Caco-2 (cell line): ENCODE data around the gene ZNF419. TPM values are rescaled to one million over a fixed set of nuclear protein-coding genes. Genes with fewer than 3 reads are reported as not detected.

Experiments used
- BruUV-seq: library from RNA; stranded (reverse); fragments of 400-500 nt; replicated peaks from 2 replicates; lab custom pipeline; 2021; lab: Mats Ljungman, UMichigan
- CTCF ChIA-PET: fragments of 300-600 bp; sonication (Branson Sonifier 250); formaldehyde crosslinking; loops from one replicate; lab custom pipeline; 2022; ENCODE audit warnings: antibody characterized with exemption; lab: Charles Lee
- POLR2A ChIA-PET: fragments of 300-600 bp; sonication (Branson Sonifier 250); formaldehyde crosslinking; loops from one replicate; lab custom pipeline; 2022; ENCODE audit warnings: antibody characterized with exemption; lab: Charles Lee
- DNase-seq, 2 experiments: peaks; one replicate each; pipeline versions ENCODE4 v3.0.0 to v3.0.0-alpha.2; 2020 to 2022
- H3K27me3 ChIP-seq: replicated peaks from 2 replicates; pipeline ENCODE4 v1.6.0; 2011; ENCODE audit warnings: low read length; ENCODE audit not compliant: control insufficient read depth, insufficient read depth
- H3K36me3 ChIP-seq: 2 replicates; pipeline ENCODE4 v1.5.1; 2011; ENCODE audit warnings: low read length; ENCODE audit not compliant: control insufficient read depth, insufficient read depth
- H3K4me1 ChIP-seq: fragments of 250-450 bp; sonication (Bioruptor Pico); 2 replicates; pipeline ENCODE4 v1.5.1; 2020; ENCODE audit warnings: mild to moderate bottlenecking
- H3K4me3 ChIP-seq: 2 replicates; pipeline ENCODE4 v1.5.1; 2011; ENCODE audit warnings: low read depth, mild to moderate bottlenecking, control low read depth, low read length
- H3K9me3 ChIP-seq: fragments of 250-450 bp; sonication (Bioruptor Pico); 2 replicates; pipeline ENCODE4 v1.5.1; 2020; ENCODE audit warnings: mild to moderate bottlenecking, moderate library complexity
- H3K27ac Mint-ChIP-seq: one replicate; pipeline ENCODE4 v1.8.0; 2022; ENCODE audit warnings: mixed read lengths; ENCODE audit not compliant: unreplicated experiment
- H3K27me3 Mint-ChIP-seq: one replicate; pipeline ENCODE4 v1.8.0; 2022; ENCODE audit warnings: mixed read lengths; ENCODE audit not compliant: insufficient read depth, unreplicated experiment
- H3K36me3 Mint-ChIP-seq: one replicate; pipeline ENCODE4 v1.8.0; 2022; ENCODE audit warnings: mild to moderate bottlenecking, mixed read lengths; ENCODE audit not compliant: insufficient read depth, unreplicated experiment
- H3K4me1 Mint-ChIP-seq: one replicate; pipeline ENCODE4 v1.8.0; 2022; ENCODE audit warnings: low read depth, mixed read lengths; ENCODE audit not compliant: unreplicated experiment
- H3K4me3 Mint-ChIP-seq: one replicate; pipeline ENCODE4 v1.8.0; 2022; ENCODE audit warnings: mild to moderate bottlenecking, moderate library complexity, mixed read lengths; ENCODE audit not compliant: unreplicated experiment
- H3K9me3 Mint-ChIP-seq: one replicate; pipeline ENCODE4 v1.8.0; 2022; ENCODE audit warnings: mixed read lengths; ENCODE audit not compliant: unreplicated experiment
- intact Hi-C: fragments of 100-400 bp; cut with micrococcal nuclease; formaldehyde crosslinking; loops from one replicate; pipeline ENCODE4 v1.10.0; 2022; ENCODE audit not compliant: unreplicated experiment
- total RNA-seq: library from RNA; stranded (reverse); gene quantifications from 2 replicates; pipeline ENCODE4 v1.2.3, GENCODE V29; 2022
- TF ChIP-seq, protein P1 (sequence below), 2 experiments: fragments of 200-600 bp in 1 of 2; IDR thresholded peaks; 1 replicate in 1 of 2; 2 replicates in 1 of 2; pipeline versions ENCODE4 v1.5.1 to v1.8.0; 2011 to 2022; ENCODE audit warnings: antibody characterized with exemption in 1 of 2, control low read depth in 1 of 2, inconsistent platforms in 1 of 2, low read depth in 1 of 2, low read length in 1 of 2, mild to moderate bottlenecking in 1 of 2, moderate library complexity in 1 of 2; ENCODE audit not compliant: insufficient read depth in 1 of 2, severe bottlenecking in 1 of 2, unreplicated experiment in 1 of 2

ZNF419 gene
- total RNA-seq, 1 experiment from 2014 or later, result 16.9 TPM

DNA sequence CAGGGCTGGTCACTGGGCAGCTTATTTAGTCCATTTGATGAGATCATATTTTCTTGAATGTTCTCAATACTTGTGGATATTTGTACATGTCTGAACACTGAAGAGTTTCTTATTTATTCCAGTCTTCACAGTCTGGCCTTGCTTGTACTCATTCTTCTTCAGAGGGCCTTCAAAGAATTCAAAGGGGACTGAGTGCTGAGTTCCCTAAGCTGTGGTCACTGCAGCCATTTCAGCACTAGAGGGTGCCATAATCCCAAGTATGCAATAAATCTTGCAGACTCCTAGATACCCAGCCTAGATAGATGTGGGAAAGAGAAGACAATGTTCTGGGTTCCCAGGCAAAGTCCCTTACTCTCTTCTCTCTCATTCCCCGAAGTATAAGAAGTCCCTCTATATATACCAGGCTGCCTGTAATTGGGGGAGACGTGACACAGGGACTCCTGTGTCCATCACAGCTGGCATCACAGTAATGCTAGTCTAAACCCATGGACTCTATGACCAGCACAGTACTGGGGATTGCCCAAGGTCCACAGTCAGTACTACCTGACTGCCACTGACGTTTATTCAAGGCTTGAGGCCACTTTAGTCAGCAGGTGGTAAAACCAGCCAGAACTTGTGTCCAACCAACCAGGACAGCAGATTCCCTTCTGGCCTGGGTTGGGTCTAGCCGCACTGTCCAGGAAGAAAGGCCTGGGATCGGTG lies 21.7 kb upstream of the ZNF419 start:
- Mint-ChIP-seq H3K4me3 (no peak overlapping the region), H3K27ac (no peak overlapping the region), H3K36me3 (no peaks in the 10 kb centered on the region), H3K4me1 (no peaks in the 10 kb centered on the region), H3K9me3 (peaks cover 70% of the 10 kb centered on the region), H3K27me3 (no peaks in the 10 kb centered on the region)
- BruUV-seq, result no TSS peak
- Histone ChIP-seq H3K4me3 (no peak overlapping the region), H3K4me1 (no peaks in the 10 kb centered on the region), H3K36me3 (no peaks in the 10 kb centered on the region), H3K27me3 (no peaks in the 10 kb centered on the region), H3K9me3 (peaks cover 9% of the 10 kb centered on the region)
- ChIA-PET CTCF (no interaction called here), POLR2A (no interaction called here)
- TF ChIP-seq, protein P1, sequence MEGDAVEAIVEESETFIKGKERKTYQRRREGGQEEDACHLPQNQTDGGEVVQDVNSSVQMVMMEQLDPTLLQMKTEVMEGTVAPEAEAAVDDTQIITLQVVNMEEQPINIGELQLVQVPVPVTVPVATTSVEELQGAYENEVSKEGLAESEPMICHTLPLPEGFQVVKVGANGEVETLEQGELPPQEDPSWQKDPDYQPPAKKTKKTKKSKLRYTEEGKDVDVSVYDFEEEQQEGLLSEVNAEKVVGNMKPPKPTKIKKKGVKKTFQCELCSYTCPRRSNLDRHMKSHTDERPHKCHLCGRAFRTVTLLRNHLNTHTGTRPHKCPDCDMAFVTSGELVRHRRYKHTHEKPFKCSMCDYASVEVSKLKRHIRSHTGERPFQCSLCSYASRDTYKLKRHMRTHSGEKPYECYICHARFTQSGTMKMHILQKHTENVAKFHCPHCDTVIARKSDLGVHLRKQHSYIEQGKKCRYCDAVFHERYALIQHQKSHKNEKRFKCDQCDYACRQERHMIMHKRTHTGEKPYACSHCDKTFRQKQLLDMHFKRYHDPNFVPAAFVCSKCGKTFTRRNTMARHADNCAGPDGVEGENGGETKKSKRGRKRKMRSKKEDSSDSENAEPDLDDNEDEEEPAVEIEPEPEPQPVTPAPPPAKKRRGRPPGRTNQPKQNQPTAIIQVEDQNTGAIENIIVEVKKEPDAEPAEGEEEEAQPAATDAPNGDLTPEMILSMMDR (IDR thresholded peaks at IDR 0.05; ENCODE audit: insufficient read depth in 1 of 2, low read depth in 1 of 2, low read length in 1 of 2, severe bottlenecking in 1 of 2, unreplicated experiment in 1 of 2), result peak; percentile 54 to 78
- DNase-seq, result peak; percentile 43 to 69
- intact Hi-C loops, result loop anchor here (1.0 kb wide), 1 partner anchor 437 kb away; no protein-coding TSS in a partner anchor

- TF ChIP-seq, protein P1 (IDR thresholded peaks at IDR 0.05; ENCODE audit: insufficient read depth in 1 of 2, low read depth in 1 of 2, low read length in 1 of 2, severe bottlenecking in 1 of 2, unreplicated experiment in 1 of 2), result no peak
- Mint-ChIP-seq H3K4me3 (no peak overlapping the region), H3K27me3 (no peaks in the 10 kb centered on the region), H3K9me3 (peaks cover 72% of the 10 kb centered on the region), H3K27ac (no peak overlapping the region), H3K4me1 (no peaks in the 10 kb centered on the region), H3K36me3 (no peaks in the 10 kb centered on the region)
- no peaks in the 10 kb centered on the region for H3K36me3 ChIP-seq
- no TSS peak for BruUV-seq
- H3K27me3 ChIP-seq, result no peaks in the 10 kb centered on the region
- H3K4me3 ChIP-seq, result no peak overlapping the region
- H3K4me1 ChIP-seq, result no peaks in the 10 kb centered on the region
- ChIA-PET POLR2A (no interaction called here), CTCF (no interaction called here)
- intact Hi-C loops, result no loop called here
- peaks cover 10% of the 10 kb centered on the region for H3K9me3 ChIP-seq
- no peak for DNase-seq
Observed at GRCh38 chr19:57466489-57466888, 21.1 kb upstream of the ZNF419 start.

- peaks cover 33% of the 10 kb centered on the region for H3K9me3 ChIP-seq
- no peaks in the 10 kb centered on the region for H3K27me3 ChIP-seq
- Mint-ChIP-seq H3K9me3 (peaks cover 63% of the 10 kb centered on the region), H3K4me1 (no peaks in the 10 kb centered on the region), H3K27me3 (no peaks in the 10 kb centered on the region), H3K4me3 (no peak overlapping the region), H3K27ac (no peak overlapping the region), H3K36me3 (peaks cover 8% of the 10 kb centered on the region)
- no peaks in the 10 kb centered on the region for H3K4me1 ChIP-seq
- intact Hi-C loops, result no loop called here
- POLR2A ChIA-PET, result no interaction called here
- DNase-seq, result no peak
- no peak overlapping the region for H3K4me3 ChIP-seq
- TF ChIP-seq, protein P1 (IDR thresholded peaks at IDR 0.05; ENCODE audit: insufficient read depth in 1 of 2, low read depth in 1 of 2, low read length in 1 of 2, severe bottlenecking in 1 of 2, unreplicated experiment in 1 of 2), result no peak
- no peaks in the 10 kb centered on the region for H3K36me3 ChIP-seq
- CTCF ChIA-PET, result no interaction called here
- BruUV-seq, result no TSS peak
Observed at GRCh38 chr19:57473646-57474045, 13.9 kb upstream of the ZNF419 start.
